ENCODE data around the gene TXN2.

Gene TXN2

GRCh38 chr22:36512991-36513390 is 31.6 kb upstream of the TXN2 start:
- no peak for TF ChIP-seq CTCF (IDR thresholded peaks at IDR 0.05; ENCODE audit: borderline replicate concordance, insufficient read depth, low read depth, low read length)

DNA sequence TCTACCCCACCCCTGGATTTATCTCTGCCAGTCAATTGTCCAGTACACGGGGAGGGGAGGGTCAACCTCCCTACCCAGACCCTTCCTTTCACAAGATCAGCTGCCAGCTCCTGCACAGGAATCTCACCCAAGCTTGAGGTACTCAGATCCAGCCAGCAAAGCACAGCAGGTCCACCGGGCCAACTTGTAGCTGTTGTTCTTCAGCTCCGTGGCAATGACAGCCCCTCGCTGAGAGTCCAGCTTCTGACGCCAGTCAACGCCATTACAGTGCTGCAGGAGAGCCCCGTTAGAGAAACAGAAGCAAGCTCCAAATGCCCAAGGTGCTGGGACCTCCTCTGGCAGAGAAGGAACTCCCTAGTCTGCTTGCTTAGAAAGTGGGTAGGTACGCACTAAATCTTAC is 30.9 kb upstream of the TXN2 start:
- TF ChIP-seq CTCF (IDR thresholded peaks at IDR 0.05; ENCODE audit: borderline replicate concordance, insufficient read depth, low read depth, low read length), result no peak

More at GRCh38 chr22:36512991-36513390, 31.6 kb upstream of the TXN2 start:
- no peak overlapping the region for H3K4me3 ChIP-seq (ENCODE audit: low read depth, low read length)

DNA sequence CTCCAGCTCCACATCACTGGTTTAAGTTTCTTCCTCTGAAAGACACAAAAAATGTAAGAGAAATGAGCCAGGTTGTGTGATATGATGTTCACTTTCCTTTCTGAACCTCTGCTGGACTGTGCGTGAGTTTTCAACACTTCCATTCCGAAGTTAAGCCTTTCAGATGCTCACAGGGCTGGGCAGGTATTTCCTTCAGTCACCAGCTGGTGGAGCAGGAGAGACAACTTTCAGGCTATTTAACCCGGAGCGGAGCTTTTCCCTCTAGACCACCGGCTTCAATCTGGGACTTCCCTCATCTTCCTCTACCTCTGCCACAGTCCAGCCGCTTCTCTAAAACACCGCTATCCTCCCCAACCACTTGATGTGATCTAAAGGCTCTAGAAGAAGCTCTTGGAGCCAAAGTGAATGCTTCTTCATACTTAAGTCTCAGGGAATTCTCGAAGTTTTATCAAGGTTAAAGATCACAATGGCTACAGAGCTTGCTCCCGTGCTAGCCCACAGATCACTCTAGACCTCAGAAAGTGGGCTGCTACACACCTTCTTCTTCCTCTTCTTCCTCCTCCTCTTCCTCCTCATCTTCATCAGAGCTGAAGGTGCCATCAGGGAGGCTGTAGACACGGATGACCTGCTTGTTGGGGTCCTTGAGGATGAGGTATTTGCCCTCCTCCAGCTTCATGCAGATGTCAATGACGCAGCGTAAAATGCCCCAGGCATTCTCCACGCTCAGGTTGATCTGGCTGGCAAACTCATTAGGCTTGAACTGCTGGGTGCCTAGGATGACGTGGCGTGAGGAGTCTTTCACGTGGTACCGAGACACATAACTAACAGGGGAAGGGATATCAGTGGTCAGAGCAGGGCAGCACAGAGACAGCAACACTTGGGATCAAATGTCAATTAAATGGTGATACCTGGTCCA is 29.8 kb upstream of the TXN2 start:
- TF ChIP-seq CTCF (IDR thresholded peaks at IDR 0.05; ENCODE audit: borderline replicate concordance, insufficient read depth, low read depth, low read length), result peak; percentile 52; the same call in 1 of the 2 replicates
- H3K4me3 ChIP-seq (ENCODE audit: low read depth, low read length), result no peak overlapping the region

More for the DNA sequence above, 30.9 kb upstream of the TXN2 start:
- H3K4me3 ChIP-seq (ENCODE audit: low read depth, low read length), result no peak overlapping the region

GRCh38 chr22:36510384-36510783 is 28.9 kb upstream of the TXN2 start:
- no peak overlapping the region for H3K4me3 ChIP-seq (ENCODE audit: low read depth, low read length)
- no peak for TF ChIP-seq CTCF (IDR thresholded peaks at IDR 0.05; ENCODE audit: borderline replicate concordance, insufficient read depth, low read depth, low read length)

GRCh38 chr22:36507518-36508010 is 26.1 kb upstream of the TXN2 start:
- H3K4me3 ChIP-seq (ENCODE audit: low read depth, low read length), result no peak overlapping the region
- no peak for TF ChIP-seq CTCF (IDR thresholded peaks at IDR 0.05; ENCODE audit: borderline replicate concordance, insufficient read depth, low read depth, low read length)

DNA sequence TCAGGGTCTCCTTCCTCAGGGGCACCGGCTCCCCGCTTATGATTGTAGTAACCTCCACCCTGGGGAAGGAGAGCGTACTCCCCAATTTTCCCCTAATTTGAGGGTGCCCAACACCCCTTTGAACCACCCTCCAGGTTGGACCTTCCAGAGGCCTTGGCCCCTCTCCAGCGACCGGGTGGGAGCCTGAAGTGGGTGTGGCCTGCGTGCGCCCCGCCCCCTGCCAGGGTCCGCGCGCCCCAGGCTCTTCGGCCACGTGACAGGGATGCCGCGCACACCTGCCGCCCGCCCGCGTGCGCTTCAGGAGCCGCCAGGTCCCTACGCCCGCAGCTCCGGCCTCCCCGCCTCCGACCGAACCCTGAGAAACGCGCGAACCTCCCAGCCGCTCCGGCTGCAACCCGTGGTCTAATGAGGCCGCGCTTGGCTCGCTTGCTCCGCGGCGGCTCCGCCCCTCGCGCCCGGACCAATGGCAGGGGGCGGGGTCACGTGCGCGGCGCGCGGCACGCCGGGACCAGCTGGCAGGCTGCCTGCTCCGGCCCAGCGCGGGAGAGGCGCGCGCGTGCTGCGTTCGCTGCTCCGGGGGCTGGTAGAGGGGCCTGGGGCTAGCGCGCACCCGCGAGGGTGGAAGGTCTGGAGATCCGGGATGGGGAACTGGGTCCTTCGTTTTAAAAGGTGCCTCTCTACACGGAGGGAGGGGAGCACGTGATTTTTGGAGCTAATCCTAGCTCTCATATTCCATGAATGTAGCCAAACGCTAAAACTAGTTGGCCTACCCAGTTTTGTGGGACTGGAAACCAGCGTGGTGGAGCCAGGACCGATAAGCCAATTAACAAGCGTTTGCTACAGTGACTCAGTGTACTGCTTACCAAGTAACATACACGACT is 25.4 kb upstream of the TXN2 start, which contains the start of gene FOXRED2:
Gene FOXRED2 (minus strand): TSS at position 404 of the 881 bp plus-strand sequence. CDS start 618 bp downstream, outside the sequence.
- TF ChIP-seq CTCF (IDR thresholded peaks at IDR 0.05; ENCODE audit: borderline replicate concordance, insufficient read depth, low read depth, low read length), result no peak

More for the DNA sequence above, 25.4 kb upstream of the TXN2 start, which contains the start of gene FOXRED2:
- H3K4me3 ChIP-seq (ENCODE audit: low read depth, low read length), result peak within 1 kb of the TSS; percentile 64
